Activated CD4-positive, alpha-beta T cell treated with anti-CD3 and anti-CD28 coated beads for 36 hours (primary cell): ENCODE measurements around the gene PSAPL1. TPM values are rescaled to one million over a fixed set of nuclear protein-coding genes. Genes with fewer than 3 reads are reported as not detected.

Source experiments
- ATAC-seq: fragments of 200-7000 bp; cut with Tn5 transposase; one replicate; pipeline ENCODE4 v1.10.0; 2021; ENCODE audit warnings: mild to moderate bottlenecking, moderate library complexity
- CTCF ChIA-PET: fragments of 350-600 bp; sonication (Branson Sonifier 250); formaldehyde crosslinking; loops from one replicate; lab custom pipeline; 2021; ENCODE audit warnings: antibody characterized with exemption; lab: Charles Lee
- POLR2A ChIA-PET: fragments of 350-600 bp; sonication (Branson Sonifier 250); formaldehyde crosslinking; loops from one replicate; lab custom pipeline; 2021; ENCODE audit warnings: antibody characterized with exemption, inconsistent platforms; lab: Charles Lee
- DNase-seq: peaks from one replicate; pipeline ENCODE4 v3.0.0-alpha.2; 2020
- H3K27ac Mint-ChIP-seq: one replicate; pipeline ENCODE4 v1.8.0; 2021; ENCODE audit warnings: mixed read lengths
- H3K27me3 Mint-ChIP-seq: one replicate; pipeline ENCODE4 v1.8.0; 2021; ENCODE audit warnings: mixed read lengths
- H3K36me3 Mint-ChIP-seq: one replicate; pipeline ENCODE4 v1.8.0; 2021; ENCODE audit warnings: low read depth, mixed read lengths
- H3K4me1 Mint-ChIP-seq: one replicate; pipeline ENCODE4 v1.8.0; 2021; ENCODE audit warnings: mixed read lengths
- H3K4me3 Mint-ChIP-seq: one replicate; pipeline ENCODE4 v1.8.0; 2021; ENCODE audit warnings: mild to moderate bottlenecking, moderate library complexity, mixed read lengths
- H3K9me3 Mint-ChIP-seq: one replicate; pipeline ENCODE4 v1.8.0; 2021; ENCODE audit warnings: low read depth, mixed read lengths
- intact Hi-C, 2 experiments: fragments of 100-400 bp; cut with DNase I in 1 of 2; cut with micrococcal nuclease in 1 of 2; formaldehyde crosslinking; loops; one replicate each; pipeline versions ENCODE4 v1.14.2 to v1.15.1; 2022 to 2024; cut with DNase I, micrococcal nuclease
- total RNA-seq, 2 experiments: library from RNA; stranded (reverse); gene quantifications; one replicate each; pipeline ENCODE4 v1.2.3, GENCODE V29; 2021

PSAPL1 gene
- total RNA-seq, 2 experiments from 2014 or later = not detected

DNA sequence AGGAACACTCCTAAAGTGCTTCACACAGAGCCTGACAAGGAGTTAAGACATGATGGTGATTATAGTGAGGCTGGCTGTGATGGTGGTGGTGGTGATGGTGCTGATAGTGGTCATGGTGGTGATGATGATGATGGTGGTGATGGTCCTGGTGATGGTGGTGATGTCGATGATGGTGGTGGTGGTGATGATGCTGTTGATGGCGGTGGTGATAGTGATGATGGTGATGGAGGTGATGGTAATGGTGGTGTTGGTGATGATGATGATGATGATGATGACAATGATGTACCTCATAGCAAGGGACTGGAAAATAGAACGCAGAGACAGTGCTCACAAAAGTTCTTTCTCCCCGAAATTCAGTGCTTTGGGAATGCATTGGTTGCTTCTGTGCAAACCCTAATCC lies 34.3 kb upstream of the PSAPL1 start:
- H3K27me3 Mint-ChIP-seq = peaks cover 6% of the 10 kb centered on the region
- no peak overlapping the region for H3K27ac Mint-ChIP-seq
- H3K4me3 Mint-ChIP-seq = no peak overlapping the region
- peaks cover 2% of the 10 kb centered on the region for H3K9me3 Mint-ChIP-seq
- no peak for DNase-seq
- ChIA-PET POLR2A (no interaction called here), CTCF (no interaction called here)
- H3K36me3 Mint-ChIP-seq = no peaks in the 10 kb centered on the region
- H3K4me1 Mint-ChIP-seq = no peaks in the 10 kb centered on the region
- no peak for ATAC-seq
- intact Hi-C loops = no loop called here

GRCh38 chr4:7467471-7467870 lies 32.7 kb upstream of the PSAPL1 start:
- intact Hi-C loops = no loop called here
- Mint-ChIP-seq H3K4me1 (no peaks in the 10 kb centered on the region), H3K4me3 (no peak overlapping the region), H3K27ac (no peak overlapping the region), H3K27me3 (peaks cover 6% of the 10 kb centered on the region), H3K36me3 (no peaks in the 10 kb centered on the region), H3K9me3 (peaks cover 2% of the 10 kb centered on the region)
- ChIA-PET CTCF (interaction anchor here (1.5 kb wide), 1 partner anchor 18 kb away, joined by 5 read pairs; no protein-coding TSS in a partner anchor), POLR2A (no interaction called here)
- no peak for DNase-seq
- no peak for ATAC-seq

- Mint-ChIP-seq H3K4me3 (no peak overlapping the region), H3K27ac (no peak overlapping the region), H3K36me3 (no peaks in the 10 kb centered on the region), H3K9me3 (peaks cover 2% of the 10 kb centered on the region), H3K4me1 (no peaks in the 10 kb centered on the region), H3K27me3 (peaks cover 2% of the 10 kb centered on the region)
- intact Hi-C loops = no loop called here
- ChIA-PET POLR2A (no interaction called here), CTCF (interaction anchor here (1.5 kb wide), 1 partner anchor 19 kb away, joined by 5 read pairs; no protein-coding TSS in a partner anchor)
- no peak for DNase-seq
- no peak for ATAC-seq
Measured at GRCh38 chr4:7466904-7467303, 32.2 kb upstream of the PSAPL1 start.

DNA sequence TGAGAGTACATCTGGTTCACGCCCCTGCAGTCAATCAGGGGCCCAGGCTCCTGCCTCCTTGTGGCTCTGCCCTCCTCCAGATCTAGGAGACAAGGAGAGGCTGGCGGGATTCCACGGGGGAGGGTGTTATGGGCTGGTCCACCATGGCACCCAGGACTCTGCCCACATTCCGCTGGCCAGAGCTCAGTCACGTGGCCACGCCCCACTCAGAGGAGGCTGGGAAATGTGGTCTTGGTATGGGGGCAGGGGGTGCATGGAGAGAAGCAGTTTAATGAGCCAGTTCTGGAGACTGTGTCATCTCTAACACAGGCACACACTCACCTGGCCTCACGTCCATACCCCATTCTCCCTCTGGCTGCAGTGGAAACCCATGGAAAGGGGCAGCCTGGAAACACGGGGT lies 31.5 kb upstream of the PSAPL1 start:
- no peak for ATAC-seq
- Mint-ChIP-seq H3K4me1 (no peaks in the 10 kb centered on the region), H3K27me3 (peaks cover 2% of the 10 kb centered on the region), H3K36me3 (no peaks in the 10 kb centered on the region), H3K27ac (no peak overlapping the region), H3K9me3 (peaks cover 2% of the 10 kb centered on the region), H3K4me3 (no peak overlapping the region)
- intact Hi-C loops = no loop called here
- ChIA-PET POLR2A (no interaction called here), CTCF (no interaction called here)
- no peak for DNase-seq

- peaks cover 2% of the 10 kb centered on the region for H3K27me3 Mint-ChIP-seq
- no peak overlapping the region for H3K4me3 Mint-ChIP-seq
- no peaks in the 10 kb centered on the region for H3K36me3 Mint-ChIP-seq
- DNase-seq = no peak
- H3K4me1 Mint-ChIP-seq = no peaks in the 10 kb centered on the region
- POLR2A ChIA-PET = no interaction called here
- H3K27ac Mint-ChIP-seq = no peak overlapping the region
- H3K9me3 Mint-ChIP-seq = peaks cover 2% of the 10 kb centered on the region
- intact Hi-C loops = no loop called here
- CTCF ChIA-PET = no interaction called here
- ATAC-seq = no peak
Measured at GRCh38 chr4:7465017-7465416, 30.3 kb upstream of the PSAPL1 start.

GRCh38 chr4:7464259-7464655 lies 29.5 kb upstream of the PSAPL1 start:
- H3K9me3 Mint-ChIP-seq = peaks cover 2% of the 10 kb centered on the region
- intact Hi-C loops = no loop called here
- no peak for ATAC-seq
- DNase-seq = no peak
- ChIA-PET CTCF (interaction anchor here (0.8 kb wide), 1 partner anchor 313 kb away, joined by 3 read pairs; no protein-coding TSS in a partner anchor), POLR2A (no interaction called here)
- no peak overlapping the region for H3K4me3 Mint-ChIP-seq
- no peak overlapping the region for H3K27ac Mint-ChIP-seq
- no peaks in the 10 kb centered on the region for H3K36me3 Mint-ChIP-seq
- no peaks in the 10 kb centered on the region for H3K4me1 Mint-ChIP-seq
- peaks cover 2% of the 10 kb centered on the region for H3K27me3 Mint-ChIP-seq

DNA sequence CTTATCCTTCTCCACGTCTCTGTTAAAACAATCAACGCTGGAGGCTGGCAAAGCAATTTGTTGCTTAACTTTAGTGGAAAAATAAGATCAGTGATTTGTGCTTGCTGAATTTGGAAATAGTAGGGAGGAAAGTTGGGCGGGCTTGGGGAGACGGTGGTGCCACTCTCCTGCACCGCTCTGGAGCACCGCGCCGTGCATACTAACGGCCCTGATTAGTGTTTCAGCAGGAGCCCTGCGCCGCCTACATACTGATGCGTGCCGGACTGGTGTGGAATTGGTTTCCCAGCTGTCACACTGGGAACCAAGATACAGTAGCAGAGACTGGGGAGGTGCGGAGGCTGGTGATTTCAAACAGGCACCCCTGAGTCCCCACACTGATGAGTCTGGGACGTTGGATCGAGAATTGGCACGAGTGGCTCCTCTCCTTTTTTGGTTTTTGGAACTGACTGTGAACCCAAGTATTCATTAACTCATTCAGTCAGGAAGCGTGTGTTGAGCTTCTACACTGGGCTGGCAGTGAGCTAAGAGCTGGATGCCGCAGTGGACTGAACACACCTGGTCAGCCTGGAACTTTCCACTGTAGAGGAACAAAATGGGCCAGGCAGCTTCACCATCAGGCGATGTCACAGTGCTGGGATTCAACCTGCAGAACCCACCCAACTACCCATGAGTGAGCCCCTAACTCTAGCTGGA lies 29.0 kb upstream of the PSAPL1 start:
- POLR2A ChIA-PET = no interaction called here
- intact Hi-C loops = no loop called here
- H3K4me1 Mint-ChIP-seq = no peaks in the 10 kb centered on the region
- DNase-seq = no peak
- H3K36me3 Mint-ChIP-seq = no peaks in the 10 kb centered on the region
- ATAC-seq = no peak
- CTCF ChIA-PET = interaction anchor here (0.8 kb wide), 1 partner anchor 312 kb away, joined by 3 read pairs; no protein-coding TSS in a partner anchor
- no peak overlapping the region for H3K27ac Mint-ChIP-seq
- no peak overlapping the region for H3K4me3 Mint-ChIP-seq
- no peaks in the 10 kb centered on the region for H3K27me3 Mint-ChIP-seq
- H3K9me3 Mint-ChIP-seq = peaks cover 2% of the 10 kb centered on the region

- intact Hi-C loops = no loop called here
- H3K4me3 Mint-ChIP-seq = no peak overlapping the region
- DNase-seq (no peak), ATAC-seq (no peak)
- no peak overlapping the region for H3K27ac Mint-ChIP-seq
- H3K9me3 Mint-ChIP-seq = peaks cover 2% of the 10 kb centered on the region
- H3K4me1 Mint-ChIP-seq = no peaks in the 10 kb centered on the region
- ChIA-PET POLR2A (no interaction called here), CTCF (no interaction called here)
- H3K27me3 Mint-ChIP-seq = no peaks in the 10 kb centered on the region
- H3K36me3 Mint-ChIP-seq = no peaks in the 10 kb centered on the region
Measured at GRCh38 chr4:7462509-7462971, 27.8 kb upstream of the PSAPL1 start.

DNA sequence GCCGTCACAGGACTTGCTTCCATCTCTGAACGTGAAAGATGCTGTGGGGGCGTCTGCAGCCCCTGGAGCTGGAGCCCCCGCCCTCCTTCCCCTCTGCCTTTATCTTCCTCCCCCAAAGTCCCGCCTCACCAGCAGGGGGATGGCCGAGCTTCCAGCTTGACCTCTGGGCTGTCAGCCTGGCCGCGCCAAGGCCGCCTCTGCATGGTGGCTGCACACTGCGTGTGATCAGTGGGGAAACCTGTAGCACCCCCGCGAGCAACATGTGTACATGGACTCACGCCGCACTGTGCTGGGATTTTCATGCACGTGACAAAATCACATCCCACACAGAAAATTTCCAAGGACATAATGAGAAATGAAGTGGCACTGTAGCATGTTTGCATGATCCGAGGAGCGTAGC lies 26.5 kb upstream of the PSAPL1 start:
- ChIA-PET CTCF (interaction anchor here (0.7 kb wide), 1 partner anchor 338 kb away, joined by 3 read pairs; no protein-coding TSS in a partner anchor), POLR2A (interaction anchor here (0.7 kb wide), 1 partner anchor 206 kb away, joined by 3 read pairs; no protein-coding TSS in a partner anchor)
- Mint-ChIP-seq H3K9me3 (peaks cover 2% of the 10 kb centered on the region), H3K4me1 (no peaks in the 10 kb centered on the region), H3K27ac (no peak overlapping the region), H3K27me3 (no peaks in the 10 kb centered on the region), H3K4me3 (no peak overlapping the region), H3K36me3 (no peaks in the 10 kb centered on the region)
- ATAC-seq = no peak
- intact Hi-C loops = no loop called here
- no peak for DNase-seq

- intact Hi-C loops = no loop called here
- Mint-ChIP-seq H3K4me1 (no peaks in the 10 kb centered on the region), H3K27ac (no peak overlapping the region), H3K4me3 (no peak overlapping the region), H3K9me3 (peaks cover under 1% of the 10 kb centered on the region), H3K36me3 (no peaks in the 10 kb centered on the region), H3K27me3 (no peaks in the 10 kb centered on the region)
- ChIA-PET CTCF (no interaction called here), POLR2A (no interaction called here)
- DNase-seq (no peak), ATAC-seq (no peak)
Measured at GRCh38 chr4:7460566-7460965, 25.8 kb upstream of the PSAPL1 start.

GRCh38 chr4:7459471-7459870 lies 24.7 kb upstream of the PSAPL1 start:
- CTCF ChIA-PET = interaction anchor here (0.7 kb wide), 1 partner anchor 9 kb away, joined by 3 read pairs; no protein-coding TSS in a partner anchor
- Mint-ChIP-seq H3K9me3 (no peaks in the 10 kb centered on the region), H3K36me3 (no peaks in the 10 kb centered on the region), H3K27ac (no peak overlapping the region), H3K27me3 (no peaks in the 10 kb centered on the region), H3K4me3 (no peak overlapping the region), H3K4me1 (no peaks in the 10 kb centered on the region)
- ATAC-seq = no peak
- POLR2A ChIA-PET = no interaction called here
- no peak for DNase-seq
- intact Hi-C loops = no loop called here

DNA sequence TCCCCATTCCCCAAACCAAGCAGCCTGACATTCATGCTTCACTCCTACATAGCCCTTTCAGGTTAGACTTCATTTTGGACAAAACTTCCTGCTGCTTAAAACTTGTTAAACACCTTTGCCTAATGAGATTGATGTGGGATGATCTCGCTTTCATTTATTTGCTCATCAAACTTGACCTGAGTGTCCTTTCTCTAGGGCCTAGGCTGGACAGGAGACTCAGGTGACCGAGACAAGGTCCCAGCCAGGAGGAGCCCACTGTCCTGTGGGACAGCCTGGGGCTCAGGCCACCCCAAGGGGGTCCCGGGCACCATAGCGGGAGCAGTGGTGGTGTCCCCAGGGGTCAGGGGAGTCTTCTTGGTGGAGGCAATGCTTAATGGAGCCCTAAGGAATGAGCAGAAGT lies 23.7 kb upstream of the PSAPL1 start:
- ChIA-PET CTCF (no interaction called here), POLR2A (no interaction called here)
- H3K4me3 Mint-ChIP-seq = no peak overlapping the region
- DNase-seq = no peak
- H3K9me3 Mint-ChIP-seq = no peaks in the 10 kb centered on the region
- H3K36me3 Mint-ChIP-seq = no peaks in the 10 kb centered on the region
- intact Hi-C loops = no loop called here
- no peaks in the 10 kb centered on the region for H3K4me1 Mint-ChIP-seq
- ATAC-seq = no peak
- H3K27ac Mint-ChIP-seq = no peak overlapping the region
- no peaks in the 10 kb centered on the region for H3K27me3 Mint-ChIP-seq
